Cardiac fibroblast (primary cell): ENCODE results near the gene GPR156.

Experiments
- DNase-seq, 2 donors: peaks; one replicate each; pipeline versions ENCODE4 v3.0.0 to v3.0.0-alpha.2; 2010; ENCODE audit warnings: low read depth in 2 of 2
- H3K4me3 ChIP-seq, 2 donors: replicated peaks in 1 of 2; 1 replicate in 1 of 2; 2 replicates in 1 of 2; pipeline ENCODE4 v1.5.1; 2011; ENCODE audit warnings: low read depth in 2 of 2, low read length in 2 of 2, mild to moderate bottlenecking in 2 of 2, moderate library complexity in 1 of 2
- TF ChIP-seq, protein P1 (sequence below): IDR thresholded peaks from one replicate; pipeline ENCODE4 v1.5.1; 2011; ENCODE audit warnings: low read depth, mild to moderate bottlenecking, low read length, inconsistent platforms

Gene GPR156

DNA sequence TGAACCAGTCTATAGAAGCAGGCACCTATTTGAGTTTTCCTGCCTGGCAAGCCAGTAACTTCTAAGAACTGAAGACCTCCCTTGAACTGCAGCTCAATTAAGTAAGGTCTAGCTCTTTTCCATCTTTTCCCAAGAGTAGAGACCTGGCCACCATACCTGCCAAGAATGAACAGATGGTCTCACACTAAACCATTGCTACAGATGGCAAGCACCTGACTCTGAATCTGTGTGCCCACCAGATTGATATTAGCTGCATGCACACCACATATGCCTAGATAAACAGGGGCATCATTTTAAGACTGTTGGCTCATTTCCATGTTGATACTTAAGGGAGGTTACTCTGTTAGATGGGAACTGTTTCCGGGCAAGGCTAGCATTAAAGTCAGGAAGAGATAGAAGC is 156.0 kb downstream of the GPR156 start:
- DNase-seq: no peak
- H3K4me3 ChIP-seq: no peak overlapping the region
- TF ChIP-seq, protein P1, sequence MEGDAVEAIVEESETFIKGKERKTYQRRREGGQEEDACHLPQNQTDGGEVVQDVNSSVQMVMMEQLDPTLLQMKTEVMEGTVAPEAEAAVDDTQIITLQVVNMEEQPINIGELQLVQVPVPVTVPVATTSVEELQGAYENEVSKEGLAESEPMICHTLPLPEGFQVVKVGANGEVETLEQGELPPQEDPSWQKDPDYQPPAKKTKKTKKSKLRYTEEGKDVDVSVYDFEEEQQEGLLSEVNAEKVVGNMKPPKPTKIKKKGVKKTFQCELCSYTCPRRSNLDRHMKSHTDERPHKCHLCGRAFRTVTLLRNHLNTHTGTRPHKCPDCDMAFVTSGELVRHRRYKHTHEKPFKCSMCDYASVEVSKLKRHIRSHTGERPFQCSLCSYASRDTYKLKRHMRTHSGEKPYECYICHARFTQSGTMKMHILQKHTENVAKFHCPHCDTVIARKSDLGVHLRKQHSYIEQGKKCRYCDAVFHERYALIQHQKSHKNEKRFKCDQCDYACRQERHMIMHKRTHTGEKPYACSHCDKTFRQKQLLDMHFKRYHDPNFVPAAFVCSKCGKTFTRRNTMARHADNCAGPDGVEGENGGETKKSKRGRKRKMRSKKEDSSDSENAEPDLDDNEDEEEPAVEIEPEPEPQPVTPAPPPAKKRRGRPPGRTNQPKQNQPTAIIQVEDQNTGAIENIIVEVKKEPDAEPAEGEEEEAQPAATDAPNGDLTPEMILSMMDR: no peak

DNA sequence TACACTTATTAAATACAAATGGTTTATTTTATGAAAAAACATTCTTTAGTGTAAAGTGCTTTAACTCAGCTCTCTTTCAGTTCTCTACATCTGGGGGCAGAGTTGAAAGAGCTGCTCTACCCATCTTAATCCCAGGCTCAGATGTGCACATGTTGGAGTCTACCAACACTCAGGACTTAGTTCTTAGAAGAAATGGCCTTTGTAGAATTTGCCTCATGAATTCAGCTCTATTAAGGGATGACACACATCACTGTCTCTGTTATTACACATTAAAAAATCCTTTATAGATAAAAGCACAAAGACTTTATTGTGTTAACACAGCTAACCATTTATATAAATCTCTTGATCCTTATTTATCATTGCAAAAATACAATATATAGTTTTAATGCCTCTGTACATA is 159.0 kb downstream of the GPR156 start:
- TF ChIP-seq, protein P1: no peak
- H3K4me3 ChIP-seq: no peak overlapping the region
- DNase-seq: no peak

DNA sequence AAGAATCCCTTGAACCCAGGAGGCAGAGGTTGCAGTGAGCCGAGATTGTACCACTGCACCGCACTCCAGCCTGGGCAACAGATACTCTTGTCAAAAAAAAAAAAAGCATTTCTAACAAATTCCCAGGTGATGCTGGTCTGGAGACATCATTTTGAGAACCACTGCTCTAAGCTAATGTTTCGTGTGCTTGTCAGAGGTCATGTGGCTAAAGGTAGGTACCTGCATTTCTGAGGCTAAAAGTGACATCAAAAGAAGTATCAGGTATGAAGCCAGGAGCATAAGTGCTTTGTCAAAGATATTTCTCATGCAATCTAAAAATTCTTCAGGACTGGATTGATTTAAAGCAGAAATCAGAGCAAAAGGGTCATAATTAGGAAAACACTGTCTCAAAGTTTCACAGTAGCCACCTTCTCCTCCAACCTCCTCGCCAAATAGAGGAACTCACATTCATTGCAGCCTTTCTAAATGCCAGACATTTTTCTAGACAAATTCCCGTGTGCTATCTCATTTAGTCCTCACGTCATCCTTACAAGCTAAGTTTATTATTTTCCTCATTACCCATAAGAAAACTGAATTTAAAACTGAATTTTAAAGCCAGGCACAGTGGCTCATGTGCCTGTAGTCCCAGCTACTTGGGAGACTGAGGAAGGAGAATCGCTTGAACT is 165.0 kb downstream of the GPR156 start:
- TF ChIP-seq, protein P1: no peak
- DNase-seq: no peak
- no peak overlapping the region for H3K4me3 ChIP-seq
